WTC11 (cell line): Measurements from ENCODE around the gene VEGFB. TPM values are rescaled to one million over a fixed set of nuclear protein-coding genes. Genes with fewer than 3 reads are reported as not detected.

Experiments used
- ATAC-seq: fragments of 200-7000 bp; cut with Tn5 transposase; 2 replicates; pipeline ENCODE4 v1.10.0; 2021; ENCODE audit warnings: mild to moderate bottlenecking, moderate library complexity
- CTCF ChIA-PET: fragments of 300-600 bp; sonication (Branson Sonifier 250); formaldehyde crosslinking; loops from one replicate; lab custom pipeline; 2021; ENCODE audit warnings: antibody characterized with exemption; lab: Charles Lee
- POLR2A ChIA-PET: fragments of 350-600 bp; sonication (Branson Sonifier 250); formaldehyde crosslinking; loops from one replicate; lab custom pipeline; 2021; ENCODE audit warnings: antibody characterized with exemption; lab: Charles Lee
- DNase-seq: peaks from one replicate; pipeline ENCODE4 v3.0.0; 2021; ENCODE audit warnings: low spot score
- H3K27ac Mint-ChIP-seq: 2 replicates; pipeline ENCODE4 v1.8.0; 2021; ENCODE audit warnings: mixed read lengths
- H3K27me3 Mint-ChIP-seq: 2 replicates; pipeline ENCODE4 v1.8.0; 2021; ENCODE audit warnings: low read depth, mild to moderate bottlenecking, moderate library complexity, mixed read lengths
- H3K36me3 Mint-ChIP-seq: 2 replicates; pipeline ENCODE4 v1.8.0; 2021; ENCODE audit warnings: mixed read lengths
- H3K4me1 Mint-ChIP-seq: 2 replicates; pipeline ENCODE4 v1.8.0; 2022; ENCODE audit warnings: mixed read lengths
- H3K4me3 Mint-ChIP-seq: 2 replicates; pipeline ENCODE4 v1.8.0; 2021; ENCODE audit warnings: mild to moderate bottlenecking, moderate library complexity, mixed read lengths
- H3K9me3 Mint-ChIP-seq: 2 replicates; pipeline ENCODE4 v1.8.0; 2021; ENCODE audit warnings: mixed read lengths
- E2F5 ChIP-seq: sonication (generic); formaldehyde crosslinking; IDR thresholded peaks from 2 replicates; pipeline ENCODE4 v1.8.1; 2022; ENCODE audit warnings: mild to moderate bottlenecking, moderate library complexity, missing genetic modification reagents
- ERG ChIP-seq: fragments of 250-450 bp; sonication (Bioruptor Pico); IDR thresholded peaks from 2 replicates; pipeline ENCODE4 v1.8.0; 2021; ENCODE audit warnings: mild to moderate bottlenecking
- FOXP4 ChIP-seq: sonication (generic); formaldehyde crosslinking; IDR thresholded peaks from 2 replicates; pipeline ENCODE4 v1.8.0; 2022; ENCODE audit warnings: mild to moderate bottlenecking, missing genetic modification reagents
- HMGA2 ChIP-seq: fragments of 250-450 bp; sonication (Bioruptor Pico); IDR thresholded peaks from 2 replicates; pipeline ENCODE4 v1.4.0; 2021; ENCODE audit warnings: mild to moderate bottlenecking, moderate library complexity
- NR2C2 ChIP-seq: sonication (generic); formaldehyde crosslinking; IDR thresholded peaks from 2 replicates; pipeline ENCODE4 v1.8.0; 2022; ENCODE audit warnings: mild to moderate bottlenecking, missing genetic modification reagents
- SMAD3 ChIP-seq: sonication (generic); formaldehyde crosslinking; IDR thresholded peaks from 2 replicates; pipeline ENCODE4 v1.8.0; 2022; ENCODE audit warnings: missing genetic modification reagents, mild to moderate bottlenecking, borderline replicate concordance
- SP1 ChIP-seq: sonication (generic); formaldehyde crosslinking; conservative IDR thresholded peaks from 2 replicates; pipeline ENCODE4 v1.8.1; 2022; ENCODE audit warnings: missing genetic modification reagents
- STAT6 ChIP-seq: sonication (generic); formaldehyde crosslinking; conservative IDR thresholded peaks from 2 replicates; pipeline ENCODE4 v1.8.1; 2023; ENCODE audit warnings: mild to moderate bottlenecking, low read depth, missing genetic modification reagents, moderate library complexity
- ZBTB21 ChIP-seq: sonication (generic); formaldehyde crosslinking; IDR thresholded peaks from 2 replicates; pipeline ENCODE4 v1.8.1; 2023; ENCODE audit warnings: mild to moderate bottlenecking, missing genetic modification reagents, borderline replicate concordance
- ZNF263 ChIP-seq: sonication (generic); formaldehyde crosslinking; IDR thresholded peaks from 2 replicates; pipeline ENCODE4 v1.8.1; 2022; ENCODE audit warnings: low read depth, mild to moderate bottlenecking, moderate library complexity, missing genetic modification reagents
- ZNF396 ChIP-seq: fragments of 250-450 bp; sonication (Bioruptor Pico); IDR thresholded peaks from 2 replicates; pipeline ENCODE4 v1.8.0; 2021; ENCODE audit warnings: mild to moderate bottlenecking, moderate library complexity, borderline replicate concordance
- ZNF423 ChIP-seq: fragments of 250-450 bp; sonication (Bioruptor Pico); IDR thresholded peaks from 2 replicates; pipeline ENCODE4 v2.1.2; 2022; ENCODE audit warnings: mild to moderate bottlenecking, moderate library complexity
- total RNA-seq: library from RNA; stranded (reverse); gene quantifications from 3 replicates; pipeline ENCODE4 v1.2.3, GENCODE V29; 2021

VEGFB gene
- total RNA-seq, 1 experiment from 2014 or later: 51.7 TPM

- TF ChIP-seq HMGA2 (no peak), SMAD3 (CRISPR knock-in tag) (no peak), ERG (CRISPR knock-in tag) (no peak), NR2C2 (CRISPR knock-in tag) (no peak), STAT6 (CRISPR knock-in tag) (no peak), ZNF263 (no peak), ZBTB21 (no peak)
- DNase-seq: no peak
- no peaks in the 10 kb centered on the region for H3K9me3 Mint-ChIP-seq
- peaks cover 16% of the 10 kb centered on the region for H3K27me3 Mint-ChIP-seq
- no peak overlapping the region for H3K27ac Mint-ChIP-seq
- peaks cover 3% of the 10 kb centered on the region; the same call in 1 of the 2 replicates for H3K36me3 Mint-ChIP-seq
- ChIA-PET CTCF (interaction anchor here (0.7 to 5.4 kb wide), 3 partner anchors 18 to 38 kb away, joined by 3 to 35 read pairs (median 12); partner anchors contain the start of gene PLCB3), POLR2A (interaction anchor here (1.5 kb wide), 1 partner anchor 71 kb away, joined by 3 read pairs; no protein-coding TSS in a partner anchor)
- no peak for ATAC-seq
- H3K4me1 Mint-ChIP-seq: peaks cover 30% of the 10 kb centered on the region
- H3K4me3 Mint-ChIP-seq: peak overlapping the region; percentile 70; the same call in 1 of the 2 replicates
These were observed 1.4 kb upstream of the VEGFB start for GRCh38 chr11:64232967-64233315.

- Mint-ChIP-seq H3K4me1 (peaks cover 25% of the 10 kb centered on the region), H3K36me3 (peaks cover 6% of the 10 kb centered on the region; the same call in 1 of the 2 replicates), H3K9me3 (no peaks in the 10 kb centered on the region), H3K27ac (no peak overlapping the region), H3K4me3 (peak overlapping the region; percentile 85), H3K27me3 (peaks cover 16% of the 10 kb centered on the region)
- ATAC-seq (peak; percentile 6), DNase-seq (peak; percentile 50)
- POLR2A ChIA-PET: no interaction called here
- CTCF ChIA-PET: interaction anchor here (1.0 to 5.4 kb wide), 5 partner anchors 16 to 122 kb away, joined by 3 to 35 read pairs (median 3); partner anchors contain the start of gene PLCB3
- TF ChIP-seq SP1 (0 out of 2 replicates have a peak, but pooled peaks have one; percentile 39), ZNF396 (no peak), ZNF423 (CRISPR knock-in tag) (peak; percentile 14), FOXP4 (no peak), E2F5 (CRISPR knock-in tag) (0 out of 2 replicates have a peak, but pooled peaks have one; percentile 48), ERG (CRISPR knock-in tag) (no peak)
These were observed 429 bp downstream of the VEGFB start for GRCh38 chr11:64234647-64235379.
